ACC112 (cell line): ENCODE results near the gene HIVEP3.

Source experiments
- H2AFZ ChIP-seq: fragments of 200-600 bp; sonication (generic); one replicate; pipeline ENCODE4 v1.6.0; 2017; ENCODE audit warnings: antibody characterized with exemption, low read length; ENCODE audit not compliant: unreplicated experiment
- H3K27ac ChIP-seq: fragments of 200-600 bp; sonication (generic); 2 replicates; pipeline ENCODE4 v1.5.1; 2014; ENCODE audit warnings: low read depth, mild to moderate bottlenecking, antibody characterized with exemption, low read length, moderate library complexity
- H3K27me3 ChIP-seq: fragments of 200-600 bp; sonication (generic); 2 replicates; pipeline ENCODE4 v1.6.1; 2014; ENCODE audit warnings: mild to moderate bottlenecking, antibody characterized with exemption, low read length, moderate library complexity, mixed read lengths; ENCODE audit not compliant: insufficient read depth
- H3K36me3 ChIP-seq: fragments of 200-600 bp; sonication (generic); 2 replicates; pipeline ENCODE4 v1.6.1; 2016; ENCODE audit warnings: mild to moderate bottlenecking, antibody characterized with exemption, low read length, moderate library complexity, mixed read lengths; ENCODE audit not compliant: insufficient read depth
- H3K4me1 ChIP-seq: fragments of 200-600 bp; sonication (generic); one replicate; pipeline ENCODE4 v1.6.1; 2016; ENCODE audit warnings: low read length, mixed read lengths; ENCODE audit not compliant: insufficient read depth, unreplicated experiment, control insufficient read depth
- H3K4me3 ChIP-seq: fragments of 200-600 bp; sonication (generic); 2 replicates; pipeline ENCODE4 v1.5.1; 2014; ENCODE audit warnings: mild to moderate bottlenecking, low read depth, low read length
- H3K79me2 ChIP-seq: fragments of 200-600 bp; sonication (generic); one replicate; pipeline ENCODE4 v1.6.0; 2016; ENCODE audit warnings: low read length; ENCODE audit not compliant: control insufficient read depth, unreplicated experiment, insufficient read depth

HIVEP3 gene

GRCh38 chr1:41580520-41581172 is 338.1 kb downstream of the HIVEP3 start:
- no peak overlapping the region for H2AFZ ChIP-seq
- no peaks in the 10 kb centered on the region for H3K4me1 ChIP-seq
- H3K4me3 ChIP-seq, result no peak overlapping the region
- no peaks in the 10 kb centered on the region for H3K36me3 ChIP-seq
- H3K27ac ChIP-seq, result no peak overlapping the region
- no peaks in the 10 kb centered on the region for H3K79me2 ChIP-seq
- no peaks in the 10 kb centered on the region for H3K27me3 ChIP-seq

GRCh38 chr1:41580021-41580420 is 338.7 kb downstream of the HIVEP3 start:
- Histone ChIP-seq H3K36me3 (no peaks in the 10 kb centered on the region), H2AFZ (no peak overlapping the region), H3K27me3 (no peaks in the 10 kb centered on the region), H3K27ac (no peak overlapping the region), H3K79me2 (no peaks in the 10 kb centered on the region), H3K4me1 (no peaks in the 10 kb centered on the region), H3K4me3 (no peak overlapping the region)

GRCh38 chr1:41578712-41579335 is 339.9 kb downstream of the HIVEP3 start:
- no peaks in the 10 kb centered on the region for H3K36me3 ChIP-seq
- no peak overlapping the region for H3K27ac ChIP-seq
- no peak overlapping the region for H2AFZ ChIP-seq
- H3K27me3 ChIP-seq, result no peaks in the 10 kb centered on the region
- H3K79me2 ChIP-seq, result no peaks in the 10 kb centered on the region
- no peak overlapping the region for H3K4me3 ChIP-seq
- no peaks in the 10 kb centered on the region for H3K4me1 ChIP-seq

GRCh38 chr1:41576620-41577019 is 342.1 kb downstream of the HIVEP3 start:
- no peaks in the 10 kb centered on the region for H3K79me2 ChIP-seq
- H2AFZ ChIP-seq, result no peak overlapping the region
- no peaks in the 10 kb centered on the region for H3K36me3 ChIP-seq
- no peak overlapping the region for H3K27ac ChIP-seq
- H3K4me3 ChIP-seq, result no peak overlapping the region
- H3K27me3 ChIP-seq, result no peaks in the 10 kb centered on the region
- no peaks in the 10 kb centered on the region for H3K4me1 ChIP-seq

GRCh38 chr1:41576206-41576605 is 342.5 kb downstream of the HIVEP3 start:
- Histone ChIP-seq H3K36me3 (no peaks in the 10 kb centered on the region), H3K4me1 (no peaks in the 10 kb centered on the region), H3K4me3 (no peak overlapping the region), H3K27ac (no peak overlapping the region), H2AFZ (no peak overlapping the region), H3K27me3 (no peaks in the 10 kb centered on the region), H3K79me2 (no peaks in the 10 kb centered on the region)

- no peak overlapping the region for H3K27ac ChIP-seq
- no peaks in the 10 kb centered on the region for H3K27me3 ChIP-seq
- H3K36me3 ChIP-seq, result no peaks in the 10 kb centered on the region
- no peaks in the 10 kb centered on the region for H3K4me1 ChIP-seq
- H3K79me2 ChIP-seq, result no peaks in the 10 kb centered on the region
- no peak overlapping the region for H3K4me3 ChIP-seq
- no peak overlapping the region for H2AFZ ChIP-seq
These were observed 343.9 kb downstream of the HIVEP3 start for GRCh38 chr1:41574842-41575241.

- Histone ChIP-seq H3K4me3 (no peak overlapping the region), H3K27me3 (no peaks in the 10 kb centered on the region), H3K79me2 (no peaks in the 10 kb centered on the region), H3K36me3 (no peaks in the 10 kb centered on the region), H3K4me1 (no peaks in the 10 kb centered on the region), H2AFZ (no peak overlapping the region), H3K27ac (no peak overlapping the region)
These were observed 344.7 kb downstream of the HIVEP3 start for GRCh38 chr1:41573785-41574713.

GRCh38 chr1:41573194-41573593 is 345.5 kb downstream of the HIVEP3 start:
- Histone ChIP-seq H3K79me2 (no peaks in the 10 kb centered on the region), H3K36me3 (no peaks in the 10 kb centered on the region), H3K4me1 (no peaks in the 10 kb centered on the region), H2AFZ (no peak overlapping the region), H3K4me3 (no peak overlapping the region), H3K27ac (no peak overlapping the region), H3K27me3 (no peaks in the 10 kb centered on the region)

- Histone ChIP-seq H3K36me3 (no peaks in the 10 kb centered on the region), H3K79me2 (no peaks in the 10 kb centered on the region), H3K4me1 (no peaks in the 10 kb centered on the region), H2AFZ (no peak overlapping the region), H3K4me3 (no peak overlapping the region), H3K27ac (no peak overlapping the region), H3K27me3 (no peaks in the 10 kb centered on the region)
These were observed 346.5 kb downstream of the HIVEP3 start for GRCh38 chr1:41572224-41572623.

- Histone ChIP-seq H3K27ac (no peak overlapping the region), H3K27me3 (no peaks in the 10 kb centered on the region), H3K4me1 (no peaks in the 10 kb centered on the region), H3K36me3 (no peaks in the 10 kb centered on the region), H3K79me2 (no peaks in the 10 kb centered on the region), H2AFZ (no peak overlapping the region), H3K4me3 (no peak overlapping the region)
These were observed 347.7 kb downstream of the HIVEP3 start for GRCh38 chr1:41571041-41571440.
